Eye (tissue), 1 donor: ENCODE results near the gene MYCN.
A peak's percentile ranks its signal among the peaks of the same experiment; 100 is the strongest.
"Not testable (repeated sequence)": the region's sequence is repeated elsewhere in the genome, so short reads cannot be mapped to it uniquely, and the experiment has no call there.

Experiments
- DNase-seq: peaks from one replicate; pipeline ENCODE4 v3.0.0-alpha.2; 2015

MYCN gene

DNA sequence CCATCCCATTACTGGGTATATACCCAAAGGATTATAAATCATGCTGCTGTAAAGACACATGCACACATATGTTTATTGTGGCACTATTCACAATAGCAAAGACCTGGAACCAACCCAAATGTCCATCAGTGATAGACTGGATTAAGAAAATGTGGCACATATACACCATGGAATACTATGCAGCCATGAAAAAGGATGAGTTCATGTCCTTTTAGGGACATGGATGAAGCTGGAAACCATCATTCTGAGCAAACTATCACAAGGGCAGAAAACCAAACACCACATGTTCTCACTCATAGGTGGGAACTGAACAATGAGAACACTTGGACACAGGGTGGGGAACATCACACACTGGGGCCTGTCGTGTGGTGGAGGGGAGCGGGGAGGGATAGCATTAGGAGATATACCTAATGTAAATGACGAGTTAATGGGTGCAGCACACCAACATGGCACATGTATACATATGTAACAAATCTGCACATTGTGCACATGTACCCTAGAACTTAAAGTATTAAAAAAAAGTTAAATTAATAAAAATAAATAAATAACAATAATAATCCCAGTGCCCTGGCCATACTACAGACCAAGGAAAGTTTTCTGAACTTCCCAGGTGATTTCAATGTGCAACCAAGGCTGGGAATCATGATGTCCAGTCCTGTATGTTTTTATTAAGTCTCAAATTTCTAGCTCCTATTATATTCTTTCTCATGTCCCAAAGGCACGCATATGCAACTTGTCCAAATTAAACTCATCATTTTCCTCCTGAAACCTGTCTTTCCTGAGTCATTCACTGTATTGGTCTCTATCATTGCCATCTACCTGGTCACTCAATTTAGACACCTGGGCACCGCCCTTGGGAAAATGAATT is 23.0 kb downstream of the MYCN start:
- not testable (repeated sequence) for DNase-seq

DNA sequence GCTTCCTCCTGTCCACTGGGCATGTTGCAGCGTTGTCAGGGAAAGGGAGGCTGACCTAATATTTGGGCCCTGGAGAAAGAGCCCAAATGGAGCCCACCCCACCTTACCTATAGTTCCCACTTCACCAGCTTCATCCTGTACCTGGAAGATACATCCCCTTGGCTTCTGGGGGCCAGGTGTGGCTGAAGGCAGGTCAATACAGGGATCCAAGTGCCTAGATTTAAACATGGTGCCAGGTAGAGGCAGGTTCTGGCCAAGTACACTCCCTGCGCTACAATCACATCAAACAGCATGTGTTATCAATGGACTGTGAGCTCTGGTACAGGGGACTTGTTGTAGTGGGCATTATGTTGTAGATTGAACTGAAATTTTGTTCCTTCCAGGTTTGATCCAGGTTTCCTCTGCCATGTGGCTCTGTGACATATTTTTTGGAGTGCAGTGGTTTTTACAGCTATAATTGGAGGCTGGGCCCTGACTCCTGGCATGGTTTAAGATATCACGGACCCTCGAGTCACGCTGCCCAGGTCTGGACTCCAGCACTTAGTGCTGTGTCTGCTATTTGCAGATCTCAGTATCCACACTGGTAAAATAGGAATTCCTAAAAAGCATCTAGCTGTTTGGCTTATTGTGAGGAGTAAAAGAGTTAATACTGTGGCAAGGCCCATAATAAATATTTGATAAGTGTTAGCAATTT is 23.8 kb downstream of the MYCN start:
- no peak for DNase-seq

DNA sequence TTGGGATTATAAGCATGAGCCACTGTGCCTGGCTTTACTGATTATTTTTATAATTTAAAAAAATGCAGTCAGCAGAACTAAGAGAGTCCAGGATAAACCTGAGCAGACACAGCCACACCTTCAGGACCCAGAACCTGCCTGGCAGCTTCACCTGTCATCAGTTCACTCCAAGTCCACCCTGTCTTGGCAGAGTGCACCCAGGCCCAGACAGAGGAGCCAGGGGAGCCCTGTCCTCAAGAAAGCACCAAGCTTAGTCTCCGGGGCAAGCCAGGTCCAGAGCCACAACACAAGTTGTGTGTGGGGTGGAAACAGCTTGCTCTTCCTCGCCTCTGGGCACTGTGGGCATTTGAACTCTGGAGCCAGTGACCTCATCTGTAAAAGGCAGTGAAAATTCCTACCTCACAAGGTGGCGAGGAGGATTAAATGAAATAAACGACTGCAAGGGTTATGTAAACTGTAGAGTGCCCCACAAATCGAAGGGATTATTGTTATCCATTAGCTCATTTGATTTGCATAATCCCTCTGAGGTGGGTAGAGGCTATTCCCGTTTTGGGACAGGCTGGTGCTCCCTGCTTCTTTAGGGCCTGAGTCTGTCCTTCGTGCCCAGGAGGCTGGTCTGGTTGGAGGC is 24.7 kb downstream of the MYCN start:
- DNase-seq, result no peak

DNA sequence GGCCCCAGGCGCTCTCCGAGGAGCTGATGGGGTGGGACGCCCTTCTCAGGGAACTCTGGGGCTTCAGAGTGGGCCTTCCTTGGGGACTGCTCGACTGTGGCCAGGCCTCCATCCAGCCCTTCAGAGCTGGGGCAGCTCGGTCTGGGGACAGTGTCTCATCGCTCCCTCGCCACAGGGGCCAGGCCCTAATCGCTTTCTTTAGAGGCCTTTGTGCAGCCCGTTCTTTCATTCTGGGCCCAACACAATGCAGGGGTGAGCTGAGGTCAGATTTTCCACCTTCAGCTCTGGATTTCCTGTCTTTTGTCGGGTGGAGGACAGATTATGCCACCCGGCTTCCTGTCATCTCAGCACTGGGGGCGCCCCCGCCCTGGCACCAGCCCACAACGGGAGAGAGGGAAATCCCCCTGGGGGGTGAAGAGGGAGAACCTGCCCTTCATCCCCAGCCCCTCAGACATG is 25.2 kb downstream of the MYCN start:
- DNase-seq, result peak; percentile 86

DNA sequence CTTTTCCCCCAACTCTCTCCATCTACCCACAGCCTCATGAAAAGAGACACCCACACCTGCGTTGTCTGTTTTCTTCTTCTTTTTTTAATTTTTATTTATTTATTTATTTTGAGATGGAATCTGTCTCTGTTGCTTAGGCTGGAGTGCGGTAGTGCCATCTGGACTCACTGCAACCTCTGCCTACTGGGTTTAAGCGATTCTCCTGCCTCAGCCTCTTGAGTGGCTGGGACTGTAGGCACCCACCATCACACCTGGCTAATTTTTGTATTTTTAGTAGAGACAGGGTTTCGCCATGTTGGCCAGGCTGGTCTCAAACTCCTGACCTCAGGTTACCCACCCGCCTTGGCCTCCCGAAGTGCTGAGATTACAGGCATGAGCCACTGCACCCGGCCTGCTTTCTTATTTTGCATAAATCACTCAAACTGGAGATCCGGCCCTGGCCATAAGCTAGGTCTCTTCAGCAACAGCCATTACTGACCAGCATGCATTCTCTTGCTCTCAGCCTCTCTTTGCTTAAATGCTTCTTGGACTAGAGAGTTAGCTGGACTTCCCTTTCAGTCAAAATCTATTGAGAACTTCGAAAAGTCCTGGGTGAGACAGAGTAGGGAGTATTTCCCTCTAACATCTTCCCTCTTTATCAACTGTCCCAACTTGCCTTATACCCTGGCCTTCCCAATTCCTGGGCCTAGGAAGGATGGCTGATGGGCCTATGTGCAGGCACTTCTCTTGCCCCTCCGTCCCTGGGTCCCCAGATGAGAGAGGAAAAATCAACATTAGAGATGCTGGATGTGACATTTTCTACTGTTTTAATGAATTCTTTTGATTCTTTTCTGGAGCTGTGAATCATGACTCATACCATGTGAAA is 27.3 kb downstream of the MYCN start:
- DNase-seq, result no peak

DNA sequence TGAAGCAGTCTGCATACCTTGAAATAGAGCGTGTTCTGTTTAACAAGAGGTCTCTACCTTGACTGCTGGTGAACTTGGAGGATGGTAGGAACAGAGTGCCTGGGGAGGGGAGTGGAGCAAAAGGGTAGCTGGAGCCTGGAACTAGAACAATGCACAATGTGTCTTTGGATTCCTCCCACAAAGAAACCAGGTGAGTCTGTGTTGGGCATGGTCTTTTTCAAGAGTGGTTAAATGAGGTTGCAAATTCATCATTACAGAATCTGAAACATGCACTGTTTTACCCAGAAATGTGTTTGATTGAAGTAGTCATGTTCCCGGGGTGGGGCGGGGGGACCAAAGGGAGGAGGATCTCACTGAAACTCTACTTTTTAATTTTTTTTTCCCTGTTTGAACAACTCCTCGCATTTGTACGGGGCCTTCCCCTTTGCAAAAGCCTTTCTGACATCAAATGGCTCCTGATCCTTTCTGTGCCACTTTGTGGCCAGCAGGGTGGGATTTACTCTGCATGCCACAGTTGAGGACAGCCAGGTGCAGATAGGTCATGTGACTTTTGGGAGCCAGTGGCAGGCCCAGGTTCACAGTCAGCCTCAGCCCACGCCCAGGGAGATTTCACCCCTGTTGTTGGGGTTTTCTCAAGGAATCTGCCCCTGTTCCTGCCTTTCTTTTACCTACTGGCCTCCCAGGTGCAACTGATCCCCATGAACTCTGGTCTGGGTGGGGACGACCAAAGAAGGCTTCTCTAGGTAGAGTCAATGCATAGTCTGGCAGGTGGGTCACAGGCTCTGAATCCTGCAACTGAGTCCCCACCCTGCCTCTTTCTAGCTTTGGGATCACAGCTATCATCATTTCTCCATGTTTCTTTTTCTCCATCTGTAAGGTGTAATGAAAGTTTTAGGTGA is 28.2 kb downstream of the MYCN start:
- no peak for DNase-seq

DNA sequence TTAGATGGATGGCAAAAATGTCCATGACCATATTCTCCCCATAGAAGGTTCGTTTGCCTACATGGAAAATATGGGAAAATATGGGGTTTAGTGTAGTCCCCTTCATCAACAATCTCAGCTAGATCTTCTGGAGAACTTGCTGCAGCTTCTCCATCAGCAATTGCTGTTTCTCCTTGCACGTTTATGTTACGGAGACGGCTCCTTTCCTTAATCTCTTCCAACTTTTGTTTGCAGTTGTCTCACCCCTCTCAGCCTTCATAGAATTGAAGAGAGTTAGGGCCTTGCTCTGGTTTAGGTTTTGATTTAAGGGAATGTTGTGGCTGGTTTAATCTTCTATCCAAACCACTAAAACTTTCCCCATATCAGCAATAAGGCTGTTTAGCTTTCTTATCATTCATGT is 28.9 kb downstream of the MYCN start:
- no peak for DNase-seq

DNA sequence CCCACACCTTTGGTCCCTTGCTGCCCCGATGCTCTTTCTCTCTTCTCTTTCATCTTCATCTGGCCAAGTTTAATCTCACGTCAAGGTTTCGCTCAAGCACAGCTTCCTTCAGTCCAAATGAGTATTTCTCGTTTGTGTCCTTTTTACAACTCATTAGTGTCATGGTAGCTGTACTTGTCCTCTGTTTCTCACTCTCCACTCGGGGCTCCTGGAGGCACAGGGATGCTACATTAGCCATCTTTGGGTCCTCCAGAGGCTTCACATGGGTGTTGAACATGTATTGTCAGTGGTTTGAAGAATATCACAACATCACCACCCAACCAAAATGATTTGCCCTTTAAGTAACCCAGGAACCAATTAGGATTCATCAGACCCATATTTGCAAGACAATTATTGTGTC is 30.4 kb downstream of the MYCN start:
- DNase-seq, result peak; percentile 22

DNA sequence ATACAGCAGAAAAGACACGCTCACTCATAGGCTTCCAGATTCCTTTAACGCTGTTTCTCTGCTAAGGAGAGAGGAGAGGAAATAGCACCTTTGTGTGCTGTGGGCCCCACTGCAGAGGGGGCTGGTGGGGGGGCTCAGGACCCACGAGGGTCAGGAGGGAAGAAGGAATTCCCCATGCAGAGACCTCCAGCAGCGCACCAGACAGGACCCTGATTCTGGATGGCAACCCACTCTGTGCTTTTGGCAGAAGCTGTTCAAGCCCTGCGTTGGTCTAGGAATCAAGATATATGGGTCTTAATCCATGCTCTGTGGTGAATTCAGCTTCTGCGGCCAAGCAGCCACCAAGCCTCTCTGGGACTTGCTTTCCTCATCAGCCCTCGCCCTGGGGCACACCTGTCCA is 31.0 kb downstream of the MYCN start:
- DNase-seq, result peak; percentile 37

DNA sequence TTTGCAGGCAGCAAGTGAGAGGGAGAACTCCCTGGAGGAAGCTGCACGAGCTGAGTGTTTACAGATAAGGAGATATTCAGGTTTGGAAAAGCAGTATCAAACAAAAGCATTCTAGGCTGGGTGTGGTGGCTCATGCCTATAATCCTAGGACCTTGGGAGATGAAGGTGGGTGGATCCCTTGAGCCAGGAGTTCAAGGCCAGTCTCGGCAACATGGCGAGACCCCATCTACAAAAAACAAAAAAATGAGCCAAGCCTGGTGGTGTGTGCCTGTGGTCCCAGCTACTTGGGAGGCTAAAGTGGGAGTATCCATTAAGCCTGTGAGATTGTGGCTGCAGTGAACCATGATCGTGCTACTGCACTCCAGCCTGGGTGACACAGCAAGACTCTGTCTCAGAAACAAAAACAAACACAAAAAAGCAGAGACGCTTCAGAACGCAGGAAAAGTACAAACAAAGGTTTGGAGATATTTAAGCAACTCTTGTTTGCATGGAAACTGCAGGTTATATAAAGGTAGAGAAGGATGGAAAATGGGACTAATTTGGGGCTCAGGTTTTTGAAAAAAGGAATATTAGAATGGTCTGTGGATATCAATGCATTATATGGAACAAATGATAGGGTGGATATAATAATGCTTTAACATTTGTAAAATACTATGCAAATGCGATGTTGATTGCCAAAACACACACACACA is 31.6 kb downstream of the MYCN start:
- DNase-seq, result no peak

DNA sequence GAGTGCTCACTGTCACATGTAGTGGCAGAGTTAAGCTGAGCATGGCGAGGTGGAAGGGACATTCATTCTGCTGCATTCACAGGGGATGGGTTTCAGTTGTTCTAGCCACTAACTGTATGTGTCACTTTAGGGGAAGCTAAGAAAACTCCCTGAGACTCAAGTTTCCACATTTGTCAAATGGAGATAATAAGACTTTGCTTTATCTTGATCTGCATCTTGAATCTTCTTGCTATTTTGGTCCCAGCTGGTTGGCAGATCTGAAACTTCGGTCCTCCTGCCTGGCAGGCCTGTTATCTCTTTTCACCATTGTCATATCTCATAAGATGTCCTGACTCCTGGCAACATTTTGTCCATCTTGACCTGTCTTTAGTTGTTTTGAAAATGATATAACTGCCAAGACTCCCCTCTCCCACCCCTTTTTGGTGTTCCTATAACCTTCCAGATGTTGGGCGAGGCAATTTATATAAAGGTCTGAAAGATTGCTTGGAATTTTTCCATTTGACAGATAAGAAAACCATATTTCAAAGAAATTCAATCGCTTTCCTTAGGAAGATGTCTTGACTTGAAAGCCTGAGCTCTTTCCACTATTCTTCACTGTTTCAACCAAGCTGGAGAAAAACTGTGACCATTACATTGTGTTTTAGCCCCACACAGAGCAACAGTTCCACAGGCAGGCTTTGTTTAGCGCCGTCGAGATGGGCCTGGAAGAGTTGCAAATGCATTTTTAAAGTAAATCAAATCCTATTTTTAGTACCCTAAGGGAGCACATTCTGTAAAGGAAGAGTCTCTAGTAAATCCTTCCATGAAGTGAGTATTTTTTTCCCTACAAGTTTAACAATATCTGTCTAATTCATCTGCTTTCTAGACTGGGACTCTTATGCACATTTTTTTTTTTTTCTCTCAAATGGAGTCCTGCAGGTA is 33.4 kb downstream of the MYCN start:
- no peak for DNase-seq

DNA sequence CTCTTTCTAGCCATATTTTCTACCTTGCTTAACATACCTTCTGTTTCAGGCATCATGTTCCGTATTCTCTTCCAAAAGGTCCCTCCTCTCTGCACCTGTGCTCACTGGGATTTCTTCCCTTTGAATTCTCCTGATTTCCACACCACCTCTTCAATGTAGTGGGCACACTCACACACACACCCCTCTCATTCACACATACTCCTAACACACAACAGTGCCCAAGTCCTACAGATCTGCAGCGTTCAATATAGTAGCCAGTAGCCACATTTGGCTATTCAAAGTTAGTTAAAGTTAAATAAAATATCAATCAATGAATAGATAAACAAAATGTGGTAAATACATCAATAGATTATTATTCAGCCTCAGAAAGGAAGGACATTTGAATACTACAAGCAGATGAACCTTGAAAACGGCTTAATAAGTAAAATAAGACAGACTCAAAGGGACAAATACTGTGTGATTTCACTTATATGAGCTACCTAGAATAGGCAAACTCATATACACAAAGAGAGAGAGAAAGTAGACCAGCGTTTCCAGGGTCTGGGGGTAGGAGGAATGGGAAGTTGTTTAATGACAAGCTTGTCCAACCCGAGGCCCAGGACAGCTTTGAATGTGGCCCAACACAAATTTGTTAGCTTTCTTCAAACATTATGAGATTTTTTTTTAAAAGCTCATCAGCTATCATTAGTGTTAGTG is 34.4 kb downstream of the MYCN start:
- DNase-seq, result no peak

DNA sequence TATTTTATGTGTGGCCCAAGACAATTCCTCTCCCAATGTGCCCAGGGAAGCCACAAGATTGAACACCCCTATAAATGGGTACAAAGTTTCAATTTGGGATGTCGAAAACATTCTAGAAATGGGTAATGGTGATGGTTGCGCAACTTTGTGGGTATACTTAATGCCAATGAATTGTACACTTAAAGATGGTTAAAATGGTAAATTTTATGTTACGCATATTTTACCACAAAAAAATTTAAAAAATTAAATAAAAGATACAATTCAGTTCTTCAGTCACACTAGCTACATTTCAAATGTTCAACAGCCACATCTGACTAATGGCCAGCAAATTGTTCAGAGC is 34.9 kb downstream of the MYCN start:
- no peak for DNase-seq

DNA sequence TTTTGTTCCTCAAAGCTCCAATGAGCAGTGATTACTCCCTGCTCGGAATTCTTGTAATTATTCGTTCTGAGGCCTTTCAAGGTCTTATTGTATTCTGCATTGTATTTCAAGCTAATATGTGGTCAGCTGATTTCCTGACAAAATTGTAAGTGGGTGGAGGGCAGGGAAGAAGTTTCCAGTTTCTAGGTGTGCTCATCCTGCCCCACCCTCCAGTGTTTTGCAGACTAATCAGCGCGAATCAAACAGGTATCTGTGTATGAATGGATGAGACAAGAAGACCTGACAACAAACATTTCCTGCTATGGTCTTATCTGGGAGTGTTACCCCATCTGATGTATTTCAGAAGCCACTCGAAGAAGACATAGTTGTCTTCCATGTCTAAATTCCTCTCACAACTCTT is 35.3 kb downstream of the MYCN start:
- DNase-seq, result no peak

DNA sequence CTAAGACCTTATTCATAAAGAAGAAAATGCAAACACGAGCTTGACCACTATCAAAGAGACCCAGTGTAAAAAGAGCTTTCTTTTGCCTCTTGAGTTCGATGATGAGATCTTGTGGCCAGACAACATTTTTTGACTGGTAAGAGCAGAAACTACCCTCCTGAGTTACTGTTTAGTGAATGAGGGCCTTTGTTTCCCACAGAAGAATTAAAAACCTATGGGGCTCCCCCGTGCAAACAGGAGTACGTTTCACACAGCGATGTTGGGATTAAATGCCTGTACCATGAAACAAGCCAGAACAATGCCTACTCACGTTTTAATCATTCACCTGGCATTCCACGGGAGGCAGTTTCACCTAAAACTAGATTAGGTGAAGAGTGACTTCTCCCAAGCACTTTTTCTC is 36.0 kb downstream of the MYCN start:
- no peak for DNase-seq

DNA sequence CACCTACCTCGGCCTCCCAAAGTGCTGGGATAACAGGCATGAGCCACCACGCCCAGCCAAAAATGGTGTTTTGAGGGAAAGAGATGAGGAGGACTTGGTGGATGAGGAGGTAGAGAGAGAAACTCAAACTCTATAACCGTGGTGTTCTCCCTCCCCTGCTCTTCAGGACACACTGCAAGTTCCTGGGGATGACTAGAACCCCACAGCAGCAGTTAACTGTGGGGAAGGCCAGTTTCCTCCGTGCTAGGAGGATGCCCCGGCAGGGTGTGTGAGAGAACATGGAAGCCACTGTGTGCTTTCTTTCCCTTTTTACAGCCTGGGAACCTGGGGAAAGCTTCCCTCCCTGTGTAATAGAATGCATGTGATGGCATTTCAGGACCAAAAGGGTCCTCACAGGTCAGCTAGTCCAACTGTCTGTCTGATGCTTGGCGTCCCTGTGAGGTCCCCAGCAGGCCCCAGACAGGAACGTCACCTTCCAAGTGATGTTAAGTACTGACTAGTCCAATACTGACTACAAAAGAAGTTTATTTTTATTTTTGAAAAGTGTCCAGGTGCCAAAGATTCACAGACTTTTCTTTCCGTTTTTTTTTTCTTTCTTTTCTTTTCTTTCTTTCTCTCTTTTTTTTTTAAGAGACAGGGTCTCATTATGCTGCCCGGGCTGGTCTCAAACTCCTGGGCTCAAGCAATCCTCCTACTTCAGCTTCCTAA is 38.9 kb downstream of the MYCN start:
- DNase-seq, result no peak

DNA sequence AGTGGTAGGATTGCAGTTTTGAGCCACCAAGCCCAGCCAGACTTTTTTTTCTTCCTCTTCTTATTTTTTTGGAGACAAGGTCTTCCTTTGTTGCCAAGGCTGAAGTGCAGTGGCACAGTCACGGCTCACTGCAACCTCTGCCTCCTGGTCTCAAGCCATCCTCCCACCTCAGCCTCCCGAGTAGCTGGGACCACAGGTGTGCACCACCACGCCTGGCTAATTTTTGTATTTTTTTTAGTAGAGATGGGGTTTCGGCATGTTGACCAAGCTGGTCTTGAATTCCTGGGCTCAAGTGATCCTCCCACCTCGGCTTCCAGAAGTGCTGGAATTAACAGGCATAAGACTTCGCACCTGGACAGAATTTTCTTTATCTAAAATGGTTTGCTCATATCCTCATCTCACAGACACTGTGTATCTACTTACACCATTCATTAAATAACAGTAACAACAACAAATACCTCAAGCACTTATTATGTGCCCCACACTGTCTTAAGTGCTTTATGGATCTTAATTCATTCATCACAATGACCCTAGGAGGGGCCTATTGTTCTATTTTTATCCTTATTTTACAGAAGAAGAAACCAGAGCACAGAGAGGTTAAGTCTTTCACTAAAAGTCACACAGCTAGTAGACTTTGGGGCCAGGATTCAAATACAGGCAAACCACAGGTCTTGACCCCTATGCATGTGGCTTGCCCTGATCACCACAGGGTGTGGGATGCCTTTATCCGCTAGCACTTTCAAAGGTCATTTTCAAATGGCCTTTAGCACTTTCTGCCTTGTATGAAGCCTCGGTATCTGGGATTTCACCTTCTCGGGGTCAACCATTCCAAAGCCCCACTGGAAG is 39.6 kb downstream of the MYCN start:
- DNase-seq, result no peak

DNA sequence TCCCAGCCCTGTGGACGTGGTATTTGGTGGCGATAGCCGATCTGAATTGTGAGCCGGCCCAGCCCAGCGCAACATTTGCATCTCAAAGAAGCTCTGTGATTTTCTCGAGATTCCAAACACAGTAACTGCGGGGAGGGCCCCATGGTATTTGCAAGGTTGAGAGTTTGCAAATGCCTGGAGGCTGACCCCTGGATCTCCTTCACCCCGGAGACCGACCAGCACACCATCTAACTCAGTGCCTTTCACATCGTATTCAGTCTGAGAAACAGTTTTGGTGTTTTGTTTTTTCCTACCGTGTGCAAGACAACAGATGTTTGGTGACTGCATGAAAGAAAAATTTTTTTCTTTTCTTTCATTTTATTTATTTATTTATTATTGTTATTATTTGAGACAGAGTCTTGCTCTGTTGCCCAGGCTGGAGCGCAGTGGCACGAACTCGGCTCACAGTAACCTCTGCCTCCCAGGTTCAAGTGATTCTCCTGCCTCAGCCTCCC is 40.3 kb downstream of the MYCN start:
- DNase-seq, result no peak
